ENCODE measurements around the gene PTGIS. TPM values are rescaled to one million over a fixed set of nuclear protein-coding genes. Genes with fewer than 3 reads are reported as not detected.

Gene PTGIS
- total and polyA plus RNA-seq, 2 experiments from 2014 or later = 2.1 to 7.8 TPM

- Histone ChIP-seq H3K9me3 (ENCODE audit: low read depth) (no peaks in the 10 kb centered on the region), H3K27ac (no peak overlapping the region), H3K27me3 (no peaks in the 10 kb centered on the region), H3K4me1 (ENCODE audit: low read depth) (peaks cover 6% of the 10 kb centered on the region), H3K4me3 (no peak overlapping the region), H3K36me3 (no peaks in the 10 kb centered on the region)
- DNase-seq (ENCODE audit: low read depth in 1 of 2, low spot score in 1 of 2) = no peak
- no peak for TF ChIP-seq CTCF (IDR thresholded peaks at IDR 0.05; ENCODE audit: low read depth, low read length)
Measured at GRCh38 chr20:49592120-49592519, 24.2 kb upstream of the PTGIS start.

- H3K4me3 ChIP-seq = no peak overlapping the region
- no peaks in the 10 kb centered on the region for H3K36me3 ChIP-seq
- TF ChIP-seq CTCF (IDR thresholded peaks at IDR 0.05; ENCODE audit: low read depth, low read length) = no peak
- H3K27ac ChIP-seq = peak overlapping the region; percentile 32
- H3K9me3 ChIP-seq (ENCODE audit: low read depth) = no peaks in the 10 kb centered on the region
- DNase-seq (ENCODE audit: low read depth in 1 of 2, low spot score in 1 of 2) = peak; percentile 27 to 84
- peaks cover 6% of the 10 kb centered on the region for H3K4me1 ChIP-seq (ENCODE audit: low read depth)
- H3K27me3 ChIP-seq = no peaks in the 10 kb centered on the region
Measured at GRCh38 chr20:49591217-49591865, 23.4 kb upstream of the PTGIS start.

- no peak overlapping the region for H3K27ac ChIP-seq
- no peak for DNase-seq (ENCODE audit: low read depth in 1 of 2, low spot score in 1 of 2)
- H3K27me3 ChIP-seq = no peaks in the 10 kb centered on the region
- no peaks in the 10 kb centered on the region for H3K9me3 ChIP-seq (ENCODE audit: low read depth)
- peaks cover 6% of the 10 kb centered on the region for H3K4me1 ChIP-seq (ENCODE audit: low read depth)
- H3K36me3 ChIP-seq = no peaks in the 10 kb centered on the region
- H3K4me3 ChIP-seq = no peak overlapping the region
- no peak for TF ChIP-seq CTCF (IDR thresholded peaks at IDR 0.05; ENCODE audit: low read depth, low read length)
Measured at GRCh38 chr20:49590163-49591017, 22.5 kb upstream of the PTGIS start.

- Histone ChIP-seq H3K36me3 (no peaks in the 10 kb centered on the region), H3K27me3 (no peaks in the 10 kb centered on the region), H3K4me1 (ENCODE audit: low read depth) (peaks cover 6% of the 10 kb centered on the region), H3K9me3 (ENCODE audit: low read depth) (no peaks in the 10 kb centered on the region), H3K4me3 (no peak overlapping the region), H3K27ac (no peak overlapping the region)
- no peak for DNase-seq (ENCODE audit: low read depth in 1 of 2, low spot score in 1 of 2)
- TF ChIP-seq CTCF (IDR thresholded peaks at IDR 0.05; ENCODE audit: low read depth, low read length) = no peak
Measured at GRCh38 chr20:49589747-49590146, 21.8 kb upstream of the PTGIS start.

GRCh38 chr20:49587111-49587570 lies 19.2 kb upstream of the PTGIS start:
- no peaks in the 10 kb centered on the region for H3K27me3 ChIP-seq
- peaks cover 6% of the 10 kb centered on the region for H3K4me1 ChIP-seq (ENCODE audit: low read depth)
- H3K9me3 ChIP-seq (ENCODE audit: low read depth) = no peaks in the 10 kb centered on the region
- H3K27ac ChIP-seq = no peak overlapping the region
- H3K36me3 ChIP-seq = no peaks in the 10 kb centered on the region
- TF ChIP-seq CTCF (IDR thresholded peaks at IDR 0.05; ENCODE audit: low read depth, low read length) = no peak
- DNase-seq (ENCODE audit: low read depth in 1 of 2, low spot score in 1 of 2) = peak in 1 of 2 donors; percentile 57
- H3K4me3 ChIP-seq = no peak overlapping the region
